Measurements from ENCODE around the gene SOX3.

SOX3 gene

DNA sequence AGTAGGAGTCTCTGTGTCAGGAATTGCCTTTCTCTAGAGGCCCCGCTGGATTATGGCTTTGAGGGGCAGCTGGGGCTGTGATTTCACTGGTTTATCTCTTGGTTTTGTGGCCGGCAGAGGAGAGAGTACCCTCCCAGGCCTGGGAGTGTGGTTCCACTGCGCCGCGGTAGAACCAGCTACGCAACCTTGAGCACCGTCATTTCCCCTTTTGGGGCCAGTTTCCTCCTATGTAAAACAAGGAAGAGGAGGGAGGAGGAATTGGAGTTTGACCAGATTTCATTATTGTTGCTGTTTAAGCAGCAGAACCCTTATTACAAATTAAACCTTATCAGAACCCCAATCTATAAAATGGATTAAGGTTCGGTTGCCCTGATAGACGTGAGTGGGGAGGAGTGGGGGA lies 4.4 kb downstream of the SOX3 start:
- DNase-seq (ENCODE audit: low read depth, low spot score), result no peak
- H3K36me3 ChIP-seq (ENCODE audit: insufficient read depth, insufficient read length, low read length), result no peaks in the 10 kb centered on the region
- H3K9ac ChIP-seq (ENCODE audit: insufficient read length, low read depth), result no peak overlapping the region
- TF ChIP-seq SUZ12 (IDR thresholded peaks at IDR 0.05; ENCODE audit: extremely low read depth, insufficient read depth, insufficient read length) (no peak), YY1 (IDR thresholded peaks at IDR 0.05; ENCODE audit: insufficient read depth, insufficient read length) (no peak), ZNF274 (IDR thresholded peaks at IDR 0.05; ENCODE audit: low read depth, low read length) (no peak)
- H3K27me3 ChIP-seq (ENCODE audit: insufficient read depth, insufficient read length), result peaks cover 34% of the 10 kb centered on the region
- H3K9me3 ChIP-seq (ENCODE audit: insufficient read depth, low read length), result no peaks in the 10 kb centered on the region
- no peaks in the 10 kb centered on the region for H3K4me1 ChIP-seq (ENCODE audit: insufficient read depth, insufficient read length)
- no peak overlapping the region for H3K4me3 ChIP-seq (ENCODE audit: insufficient read length, low read depth)

DNA sequence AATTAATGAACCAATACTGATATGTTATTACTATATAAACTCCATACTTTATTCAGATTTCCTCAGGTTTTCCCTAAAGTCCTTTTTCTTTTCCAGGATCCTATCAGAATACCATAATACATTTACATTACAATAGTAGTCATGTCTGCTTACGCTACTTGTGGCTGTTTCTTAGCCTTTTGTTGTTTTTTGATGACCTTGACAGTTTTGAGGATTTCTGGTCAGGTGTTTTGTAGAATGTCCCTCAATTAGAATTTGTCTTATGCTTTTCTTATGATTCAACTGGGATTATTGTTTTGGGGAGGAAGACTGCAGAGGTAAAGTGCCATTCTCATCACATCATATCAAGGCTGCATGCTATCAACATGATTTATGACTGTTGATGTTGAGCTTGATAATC lies 9.1 kb downstream of the SOX3 start:
- Histone ChIP-seq H3K4me1 (ENCODE audit: insufficient read depth, insufficient read length) (no peaks in the 10 kb centered on the region), H3K36me3 (ENCODE audit: insufficient read depth, insufficient read length, low read length) (no peaks in the 10 kb centered on the region), H3K9ac (ENCODE audit: insufficient read length, low read depth) (no peak overlapping the region), H3K9me3 (ENCODE audit: insufficient read depth, low read length) (no peaks in the 10 kb centered on the region), H3K4me3 (ENCODE audit: insufficient read length, low read depth) (no peak overlapping the region), H3K27me3 (ENCODE audit: insufficient read depth, insufficient read length) (peaks cover 2% of the 10 kb centered on the region)
- DNase-seq (ENCODE audit: low read depth, low spot score), result no peak
- TF ChIP-seq ZNF274 (IDR thresholded peaks at IDR 0.05; ENCODE audit: low read depth, low read length) (no peak), SUZ12 (IDR thresholded peaks at IDR 0.05; ENCODE audit: extremely low read depth, insufficient read depth, insufficient read length) (no peak), YY1 (IDR thresholded peaks at IDR 0.05; ENCODE audit: insufficient read depth, insufficient read length) (no peak)

DNA sequence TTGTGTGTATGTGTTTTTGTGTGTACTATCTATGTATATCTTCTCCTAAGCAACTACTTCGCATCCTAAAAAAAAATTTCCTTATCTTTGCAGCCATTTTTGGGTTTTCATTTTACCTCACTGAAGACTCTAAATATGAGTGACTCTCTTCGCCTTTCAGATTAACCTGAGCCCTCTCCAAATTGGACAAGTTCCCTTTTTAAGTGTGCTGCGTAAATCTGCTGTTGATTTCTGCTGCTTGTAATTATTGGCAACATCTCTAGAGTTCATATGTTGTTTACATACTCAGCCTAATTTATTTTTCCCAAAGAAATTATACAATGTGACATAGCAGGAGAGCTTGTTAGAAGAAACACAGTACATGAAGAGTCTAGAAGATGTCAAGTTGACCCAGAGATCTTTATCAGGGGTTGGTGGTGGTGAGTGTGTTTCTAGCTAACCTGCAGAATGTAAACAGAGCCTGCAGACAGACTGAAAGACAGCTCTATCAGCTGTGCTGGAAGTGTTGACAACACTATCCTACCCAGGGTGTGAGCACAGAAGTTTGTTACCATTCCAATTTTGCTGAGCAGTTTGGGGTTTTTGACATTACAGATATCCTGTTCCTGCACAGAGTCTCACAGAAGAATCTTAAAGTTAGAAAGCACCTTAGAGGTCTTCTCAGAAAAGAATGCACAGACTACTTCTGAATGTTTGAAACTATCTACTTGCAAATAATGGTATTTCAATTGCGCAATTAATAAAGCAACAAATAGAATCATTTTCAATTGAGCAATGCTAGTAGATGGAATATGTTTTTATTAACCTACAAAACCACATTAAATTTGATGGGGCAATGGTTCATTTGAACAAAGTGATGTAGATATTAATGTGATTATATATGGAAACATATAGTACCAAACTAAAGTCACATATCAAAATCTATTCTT lies 12.5 kb downstream of the SOX3 start:
- Histone ChIP-seq H3K4me1 (ENCODE audit: insufficient read depth, insufficient read length) (no peaks in the 10 kb centered on the region), H3K4me3 (ENCODE audit: insufficient read length, low read depth) (no peak overlapping the region), H3K9ac (ENCODE audit: insufficient read length, low read depth) (no peak overlapping the region), H3K9me3 (ENCODE audit: insufficient read depth, low read length) (no peaks in the 10 kb centered on the region), H3K36me3 (ENCODE audit: insufficient read depth, insufficient read length, low read length) (no peaks in the 10 kb centered on the region), H3K27me3 (ENCODE audit: insufficient read depth, insufficient read length) (no peaks in the 10 kb centered on the region)
- no peak for DNase-seq (ENCODE audit: low read depth, low spot score)
- TF ChIP-seq SUZ12 (IDR thresholded peaks at IDR 0.05; ENCODE audit: extremely low read depth, insufficient read depth, insufficient read length) (no peak), ZNF274 (IDR thresholded peaks at IDR 0.05; ENCODE audit: low read depth, low read length) (no peak), YY1 (IDR thresholded peaks at IDR 0.05; ENCODE audit: insufficient read depth, insufficient read length) (no peak)

DNA sequence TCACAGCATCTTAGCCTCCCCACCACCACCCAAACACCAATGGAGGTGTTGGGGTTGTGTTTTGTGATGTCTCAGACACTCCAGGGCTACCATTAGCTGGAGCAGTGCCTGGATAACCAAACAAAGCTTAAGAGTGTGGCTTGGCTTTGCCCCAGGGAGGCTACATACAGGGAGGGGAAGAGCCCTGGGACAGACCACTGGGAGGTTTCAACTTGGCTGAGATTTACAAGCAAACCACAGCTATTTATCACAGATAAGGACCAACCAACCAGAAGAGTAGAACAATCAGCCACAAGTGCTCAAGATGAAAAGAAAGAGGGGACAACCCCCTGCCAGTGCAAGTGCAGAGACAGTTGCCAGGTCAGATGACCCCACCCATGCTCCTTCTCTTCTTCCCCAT lies 24.1 kb downstream of the SOX3 start:
- no peak for DNase-seq (ENCODE audit: low read depth, low spot score)
- Histone ChIP-seq H3K9ac (ENCODE audit: insufficient read length, low read depth) (no peak overlapping the region), H3K4me1 (ENCODE audit: insufficient read depth, insufficient read length) (no peaks in the 10 kb centered on the region), H3K27me3 (ENCODE audit: insufficient read depth, insufficient read length) (no peaks in the 10 kb centered on the region), H3K36me3 (ENCODE audit: insufficient read depth, insufficient read length, low read length) (no peaks in the 10 kb centered on the region), H3K9me3 (ENCODE audit: insufficient read depth, low read length) (no peaks in the 10 kb centered on the region), H3K4me3 (ENCODE audit: insufficient read length, low read depth) (no peak overlapping the region)
- TF ChIP-seq YY1 (IDR thresholded peaks at IDR 0.05; ENCODE audit: insufficient read depth, insufficient read length) (no peak), ZNF274 (IDR thresholded peaks at IDR 0.05; ENCODE audit: low read depth, low read length) (no peak), SUZ12 (IDR thresholded peaks at IDR 0.05; ENCODE audit: extremely low read depth, insufficient read depth, insufficient read length) (no peak)

DNA sequence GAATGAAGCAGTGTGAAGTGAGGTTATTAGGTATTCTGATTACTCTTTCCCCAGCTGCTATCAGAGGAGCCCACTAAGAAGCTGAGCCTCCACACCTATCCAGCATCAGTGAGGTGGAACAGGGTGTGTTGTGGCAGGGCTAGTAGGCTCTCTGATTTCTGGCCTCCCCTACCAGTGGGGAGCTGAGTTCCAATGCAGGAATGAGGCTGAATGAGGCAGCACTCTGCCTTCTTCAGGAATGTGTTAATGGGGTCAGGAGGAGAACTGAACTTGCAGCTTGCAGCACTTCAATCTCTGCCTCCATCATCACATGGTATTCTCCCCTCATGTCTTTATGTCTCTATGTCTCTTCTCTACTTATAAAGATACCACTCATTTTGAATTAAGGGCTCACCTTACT lies 26.9 kb downstream of the SOX3 start:
- no peak overlapping the region for H3K9ac ChIP-seq (ENCODE audit: insufficient read length, low read depth)
- H3K4me1 ChIP-seq (ENCODE audit: insufficient read depth, insufficient read length), result no peaks in the 10 kb centered on the region
- DNase-seq (ENCODE audit: low read depth, low spot score), result peak; percentile 16
- H3K27me3 ChIP-seq (ENCODE audit: insufficient read depth, insufficient read length), result no peaks in the 10 kb centered on the region
- peaks cover 11% of the 10 kb centered on the region; the same call in 1 of the 2 replicates for H3K9me3 ChIP-seq (ENCODE audit: insufficient read depth, low read length)
- H3K36me3 ChIP-seq (ENCODE audit: insufficient read depth, insufficient read length, low read length), result no peaks in the 10 kb centered on the region
- TF ChIP-seq ZNF274 (IDR thresholded peaks at IDR 0.05; ENCODE audit: low read depth, low read length) (no peak), SUZ12 (IDR thresholded peaks at IDR 0.05; ENCODE audit: extremely low read depth, insufficient read depth, insufficient read length) (no peak), YY1 (IDR thresholded peaks at IDR 0.05; ENCODE audit: insufficient read depth, insufficient read length) (no peak)
- H3K4me3 ChIP-seq (ENCODE audit: insufficient read length, low read depth), result no peak overlapping the region

DNA sequence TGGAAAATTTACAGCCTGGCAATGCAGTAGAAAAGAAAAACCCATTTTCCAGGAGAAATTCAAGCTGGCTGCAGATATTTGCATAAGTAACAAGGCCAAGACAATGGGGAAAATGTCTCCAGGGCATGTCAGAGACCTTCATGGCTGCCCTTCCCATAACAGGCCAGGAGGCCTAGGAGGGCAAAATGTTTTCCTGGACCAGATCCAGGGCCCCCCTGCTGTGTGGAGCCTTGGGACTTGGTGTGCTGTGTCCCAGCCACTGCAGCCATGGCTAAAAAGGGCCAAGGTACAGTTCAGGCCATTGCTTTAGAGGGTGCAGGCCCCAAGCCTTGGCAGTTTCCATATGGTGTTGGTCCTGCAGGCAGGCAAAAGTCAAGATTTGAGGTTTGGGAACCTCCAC lies 29.8 kb downstream of the SOX3 start:
- no peak for DNase-seq (ENCODE audit: low read depth, low spot score)
- Histone ChIP-seq H3K4me3 (ENCODE audit: insufficient read length, low read depth) (no peak overlapping the region), H3K9ac (ENCODE audit: insufficient read length, low read depth) (no peak overlapping the region), H3K9me3 (ENCODE audit: insufficient read depth, low read length) (peaks cover 11% of the 10 kb centered on the region; the same call in 1 of the 2 replicates), H3K36me3 (ENCODE audit: insufficient read depth, insufficient read length, low read length) (no peaks in the 10 kb centered on the region), H3K4me1 (ENCODE audit: insufficient read depth, insufficient read length) (no peaks in the 10 kb centered on the region), H3K27me3 (ENCODE audit: insufficient read depth, insufficient read length) (no peaks in the 10 kb centered on the region)
- no peak for TF ChIP-seq ZNF274 (IDR thresholded peaks at IDR 0.05; ENCODE audit: low read depth, low read length)

DNA sequence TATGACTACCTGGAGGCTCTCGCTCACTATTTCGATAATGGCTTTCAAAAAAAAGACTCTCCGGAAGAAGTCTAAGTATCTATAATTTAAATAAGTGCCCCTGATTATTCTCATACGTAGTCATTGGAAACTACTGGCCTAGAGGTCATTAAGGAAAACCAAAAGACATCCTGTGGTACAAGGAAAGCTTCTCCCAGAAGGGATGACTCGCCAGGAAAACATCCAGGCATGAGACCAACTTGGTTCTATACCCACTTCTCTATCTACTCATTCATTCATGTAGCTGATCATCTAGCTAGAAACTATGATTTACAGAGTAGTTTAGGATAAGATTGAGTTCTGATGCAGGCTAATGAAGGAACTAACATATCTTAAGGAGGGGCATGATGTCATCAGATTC lies 37.7 kb downstream of the SOX3 start:
- Histone ChIP-seq H3K9me3 (ENCODE audit: insufficient read depth, low read length) (no peaks in the 10 kb centered on the region), H3K36me3 (ENCODE audit: insufficient read depth, insufficient read length, low read length) (no peaks in the 10 kb centered on the region), H3K4me1 (ENCODE audit: insufficient read depth, insufficient read length) (no peaks in the 10 kb centered on the region), H3K4me3 (ENCODE audit: insufficient read length, low read depth) (no peak overlapping the region), H3K9ac (ENCODE audit: insufficient read length, low read depth) (no peak overlapping the region), H3K27me3 (ENCODE audit: insufficient read depth, insufficient read length) (no peaks in the 10 kb centered on the region)
- TF ChIP-seq SUZ12 (IDR thresholded peaks at IDR 0.05; ENCODE audit: extremely low read depth, insufficient read depth, insufficient read length) (no peak), YY1 (IDR thresholded peaks at IDR 0.05; ENCODE audit: insufficient read depth, insufficient read length) (no peak), ZNF274 (IDR thresholded peaks at IDR 0.05; ENCODE audit: low read depth, low read length) (no peak)
- DNase-seq (ENCODE audit: low read depth, low spot score), result no peak
